NCI-H345 (cell line): ENCODE measurements around the gene MRGPRX3.
A peak's percentile ranks its signal among the peaks of the same experiment; 100 is the strongest.

Experiments used
- DNase-seq: peaks from one replicate; lab custom pipeline; 2025; lab: John Stamatoyannopoulos, UW

MRGPRX3 gene

GRCh38 chr11:18168372-18168771 lies 36.0 kb downstream of the MRGPRX3 start:
- no peak for DNase-seq

- DNase-seq, result peak; percentile 26
These were observed 39.1 kb downstream of the MRGPRX3 start for GRCh38 chr11:18171377-18172000.

GRCh38 chr11:18172666-18173065 lies 40.3 kb downstream of the MRGPRX3 start, which contains the start of gene MRGPRX4:
MRGPRX4 (plus strand) TSS chr11:18172837; CDS start chr11:18173257, 420 bp downstream.
- no peak for DNase-seq

GRCh38 chr11:18173225-18173866 lies 41.0 kb downstream of the MRGPRX3 start:
- DNase-seq, result no peak
